Esophagus muscularis mucosa (tissue), 4 donors: ENCODE results near the gene NCOR2. TPM values are rescaled to one million over a fixed set of nuclear protein-coding genes. Genes with fewer than 3 reads are reported as not detected.

ENCODE experiments used
- DNase-seq: peaks from one replicate; pipeline ENCODE4 v3.0.0-alpha.2; 2017; ENCODE audit errors: extremely low spot score
- H3K27ac ChIP-seq, 4 donors: fragments of 200-600 bp; sonication (generic); replicated peaks in 1 of 4; 1 replicate in 3 of 4; 2 replicates in 1 of 4; pipeline ENCODE4 v1.5.1; 2016 to 2019; ENCODE audit warnings: mild to moderate bottlenecking in 1 of 4
- H3K27me3 ChIP-seq, 4 donors: fragments of 200-600 bp; sonication (generic); one replicate each; pipeline versions ENCODE4 v1.5.1 to v1.6.0; 2016 to 2019
- H3K36me3 ChIP-seq, 4 donors: fragments of 200-600 bp; sonication (generic); one replicate each; pipeline ENCODE4 v1.5.1; 2016 to 2019
- H3K4me1 ChIP-seq, 4 donors: fragments of 200-600 bp; sonication (generic); one replicate each; pipeline ENCODE4 v1.5.1; 2016 to 2019
- H3K4me3 ChIP-seq, 4 donors: fragments of 200-600 bp; sonication (generic); 1 replicate in 2 of 4; 2 replicates in 2 of 4; pipeline ENCODE4 v1.5.1; 2016 to 2019; ENCODE audit warnings: mild to moderate bottlenecking in 4 of 4, moderate library complexity in 1 of 4
- H3K9me3 ChIP-seq, 4 donors: fragments of 200-600 bp; sonication (generic); 1 replicate in 3 of 4; 2 replicates in 1 of 4; pipeline ENCODE4 v1.5.1; 2016 to 2019
- EP300 ChIP-seq: sonication (generic); formaldehyde crosslinking; IDR thresholded peaks from one replicate; pipeline ENCODE4 v1.6.1; 2017; ENCODE audit warnings: antibody characterized with exemption
- POLR2A ChIP-seq: fragments of 450-650 bp; IDR thresholded peaks from one replicate; pipeline ENCODE4 v1.6.1; 2017; ENCODE audit warnings: antibody characterized with exemption, moderate library complexity, mild to moderate bottlenecking, low read depth
- POLR2AphosphoS5 ChIP-seq, 2 donors: sonication (generic); formaldehyde crosslinking; IDR thresholded peaks; one replicate each; pipeline ENCODE4 v1.6.1; 2017; ENCODE audit warnings: antibody characterized with exemption in 2 of 2
- WGBS: methylation state at CpG from one replicate; pipeline ENCODE4 v1.1.5; 2018; 5-methylcytosine and 5-hydroxymethylcytosine counted together
- intact Hi-C: fragments of 100-400 bp; cut with DNase I; formaldehyde crosslinking; loops from one replicate; pipeline ENCODE4 v1.15.1; 2023
- total RNA-seq, 4 donors: library from RNA; depleted of rRNA; stranded (reverse); fragments of >200 nt; gene quantifications; one replicate each; pipeline versions ENCODE4 v1.1.0 to v1.2.1, GENCODE V29; 2016
- TF ChIP-seq, protein P1 (sequence below), 3 experiments: fragments of 200-600 bp in 2 of 3; fragments of 450-650 bp in 1 of 3; sonication (generic) in 2 of 3; IDR thresholded peaks; one replicate each; pipeline ENCODE4 v1.5.1; 2017 to 2019; ENCODE audit warnings: antibody characterized with exemption in 3 of 3, mild to moderate bottlenecking in 2 of 3, moderate library complexity in 1 of 3

The NCOR2 gene
- total RNA-seq, 4 donors from 2014 or later, result 107 to 188 (median 131) TPM

DNA sequence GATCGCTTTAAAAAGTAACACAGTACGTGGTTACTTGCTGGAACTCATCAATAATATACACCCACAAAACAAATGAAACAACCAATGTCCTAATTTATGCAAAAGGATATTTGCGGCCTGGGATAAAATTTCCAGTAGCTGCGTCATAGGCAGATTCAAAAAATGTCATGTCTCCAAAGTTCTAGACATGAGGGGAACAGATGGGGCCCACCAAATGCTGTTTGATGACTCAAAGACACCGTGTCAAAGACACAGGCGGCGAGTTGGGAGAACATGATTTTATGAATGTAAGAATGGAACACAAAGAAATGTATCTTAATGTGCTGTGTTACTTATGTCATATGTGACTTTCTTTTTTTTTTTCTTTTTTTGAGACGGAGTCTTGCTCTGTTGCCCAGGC is 34.3 kb upstream of the NCOR2 start:
- Histone ChIP-seq H3K27ac (no peak overlapping the region), H3K4me1 (no peaks in the 10 kb centered on the region), H3K36me3 (no peaks in the 10 kb centered on the region), H3K4me3 (no peak overlapping the region), H3K27me3 (no peaks in the 10 kb centered on the region), H3K9me3 (peaks cover 0 to 7% (median 0%) of the 10 kb centered on the region in 4 donors)
- TF ChIP-seq EP300, result no peak
- TF ChIP-seq, protein P1, sequence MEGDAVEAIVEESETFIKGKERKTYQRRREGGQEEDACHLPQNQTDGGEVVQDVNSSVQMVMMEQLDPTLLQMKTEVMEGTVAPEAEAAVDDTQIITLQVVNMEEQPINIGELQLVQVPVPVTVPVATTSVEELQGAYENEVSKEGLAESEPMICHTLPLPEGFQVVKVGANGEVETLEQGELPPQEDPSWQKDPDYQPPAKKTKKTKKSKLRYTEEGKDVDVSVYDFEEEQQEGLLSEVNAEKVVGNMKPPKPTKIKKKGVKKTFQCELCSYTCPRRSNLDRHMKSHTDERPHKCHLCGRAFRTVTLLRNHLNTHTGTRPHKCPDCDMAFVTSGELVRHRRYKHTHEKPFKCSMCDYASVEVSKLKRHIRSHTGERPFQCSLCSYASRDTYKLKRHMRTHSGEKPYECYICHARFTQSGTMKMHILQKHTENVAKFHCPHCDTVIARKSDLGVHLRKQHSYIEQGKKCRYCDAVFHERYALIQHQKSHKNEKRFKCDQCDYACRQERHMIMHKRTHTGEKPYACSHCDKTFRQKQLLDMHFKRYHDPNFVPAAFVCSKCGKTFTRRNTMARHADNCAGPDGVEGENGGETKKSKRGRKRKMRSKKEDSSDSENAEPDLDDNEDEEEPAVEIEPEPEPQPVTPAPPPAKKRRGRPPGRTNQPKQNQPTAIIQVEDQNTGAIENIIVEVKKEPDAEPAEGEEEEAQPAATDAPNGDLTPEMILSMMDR (IDR thresholded peaks at IDR 0.05), result no peak
- no peak for TF ChIP-seq POLR2A
- no peak for TF ChIP-seq POLR2AphosphoS5 (IDR thresholded peaks at IDR 0.05)
- WGBS, result 90% methylated on average over 8 of the region's 8 CpGs
- no peak for DNase-seq
- intact Hi-C loops, result no loop called here

DNA sequence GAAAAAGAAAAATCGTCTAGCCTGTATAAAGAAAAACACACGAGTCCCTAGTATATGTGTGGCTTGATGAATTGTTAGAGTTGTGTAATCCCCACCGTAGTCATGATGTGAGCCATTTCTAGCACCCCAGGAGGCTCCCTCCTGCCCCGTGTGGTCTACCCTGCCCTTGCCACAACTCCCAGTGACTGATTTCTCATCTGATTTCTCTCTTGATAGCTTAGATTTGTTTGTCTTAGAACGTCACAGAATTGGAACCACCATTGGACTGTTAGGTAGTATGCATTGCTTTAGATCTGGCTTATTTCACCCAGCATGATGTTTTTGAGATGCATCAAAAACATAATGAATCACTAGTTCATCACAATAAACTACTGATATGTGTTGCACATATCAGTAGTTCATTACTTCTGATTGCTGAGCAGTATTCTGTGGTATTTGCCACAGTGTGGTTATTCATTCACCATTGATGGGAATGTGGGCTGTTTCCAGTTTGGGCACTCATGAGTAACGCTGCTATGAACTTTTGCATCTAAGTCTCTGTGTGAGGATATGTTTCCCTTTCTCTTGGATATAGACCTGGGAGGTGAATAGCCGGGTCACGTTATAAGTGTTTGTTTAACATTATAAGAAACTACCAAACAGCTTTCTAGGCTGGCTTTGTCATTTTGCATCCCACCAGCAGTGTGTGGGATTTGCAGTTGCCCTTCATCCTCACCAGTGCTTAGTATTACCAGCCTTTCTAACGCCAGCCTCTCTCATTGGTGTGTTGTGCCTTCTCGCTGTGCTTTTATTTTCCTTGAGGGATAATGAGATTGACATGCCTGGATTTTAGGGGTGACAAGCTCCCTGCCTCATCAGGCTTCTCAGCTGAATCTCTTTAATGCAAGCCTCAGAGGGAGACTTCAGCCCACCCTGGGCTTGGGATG is 31.9 kb upstream of the NCOR2 start:
- 80% methylated on average over 10 of the region's 10 CpGs for WGBS
- Histone ChIP-seq H3K27me3 (no peaks in the 10 kb centered on the region), H3K4me3 (no peak overlapping the region), H3K27ac (no peak overlapping the region), H3K36me3 (no peaks in the 10 kb centered on the region), H3K9me3 (no peaks in the 10 kb centered on the region), H3K4me1 (no peaks in the 10 kb centered on the region)
- DNase-seq, result no peak
- TF ChIP-seq POLR2AphosphoS5 (IDR thresholded peaks at IDR 0.05), result no peak
- TF ChIP-seq EP300, result no peak
- no peak for TF ChIP-seq POLR2A
- TF ChIP-seq, protein P1 (IDR thresholded peaks at IDR 0.05), result no peak
- intact Hi-C loops, result no loop called here

DNA sequence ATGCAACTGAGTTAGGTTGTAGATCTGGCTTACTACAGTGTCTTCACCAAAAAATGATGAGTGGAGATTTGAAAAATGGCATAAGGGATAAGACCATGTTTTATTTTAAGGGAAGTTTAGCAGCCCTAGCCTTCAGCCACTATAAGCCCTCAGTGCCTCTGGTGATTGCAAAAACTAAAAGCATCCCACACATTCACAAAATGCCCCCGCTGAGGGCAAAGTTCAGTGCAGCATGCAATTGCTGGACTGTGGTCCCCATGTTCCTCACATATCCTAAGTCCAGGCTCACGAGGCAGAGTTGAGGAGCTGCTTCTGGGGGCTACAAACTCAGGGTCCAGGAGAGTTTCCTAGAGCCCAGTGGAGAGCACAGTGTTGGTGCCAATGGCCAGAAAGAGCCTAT is 29.6 kb upstream of the NCOR2 start:
- Histone ChIP-seq H3K27me3 (no peaks in the 10 kb centered on the region), H3K4me3 (no peak overlapping the region), H3K9me3 (no peaks in the 10 kb centered on the region), H3K27ac (no peak overlapping the region), H3K4me1 (no peaks in the 10 kb centered on the region), H3K36me3 (no peaks in the 10 kb centered on the region)
- 82% methylated on average over 2 of the region's 2 CpGs for WGBS
- DNase-seq, result no peak
- intact Hi-C loops, result no loop called here
- TF ChIP-seq POLR2AphosphoS5 (IDR thresholded peaks at IDR 0.05), result no peak
- no peak for TF ChIP-seq EP300
- TF ChIP-seq, protein P1 (IDR thresholded peaks at IDR 0.05), result no peak
- TF ChIP-seq POLR2A, result no peak

DNA sequence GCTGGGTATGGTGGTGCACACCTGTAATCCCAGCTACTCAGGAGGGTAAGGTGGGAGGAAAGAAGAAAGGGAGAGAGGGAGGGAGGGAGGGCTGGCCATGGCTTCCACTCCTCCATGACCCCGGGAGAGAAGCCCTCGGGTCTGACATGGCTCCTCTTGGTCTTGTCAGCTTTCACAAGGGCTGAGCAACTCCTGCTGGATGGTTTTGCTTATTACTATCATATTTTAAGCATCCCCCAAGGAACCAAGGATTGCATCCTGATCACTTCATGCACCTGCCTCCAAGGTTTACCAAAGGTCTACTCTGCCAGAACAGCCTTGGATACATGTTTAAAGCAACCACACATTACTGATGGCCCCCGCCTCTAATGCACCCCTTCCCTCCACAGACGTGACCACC is 28.0 kb upstream of the NCOR2 start:
- no peaks in the 10 kb centered on the region for H3K36me3 ChIP-seq
- 86% methylated on average over 4 of the region's 4 CpGs for WGBS
- intact Hi-C loops, result no loop called here

More for the DNA sequence above, 28.0 kb upstream of the NCOR2 start:
- no peak for TF ChIP-seq POLR2AphosphoS5 (IDR thresholded peaks at IDR 0.05)
- TF ChIP-seq POLR2A, result no peak
- no peak for TF ChIP-seq EP300
- TF ChIP-seq, protein P1 (IDR thresholded peaks at IDR 0.05), result no peak
- H3K4me3 ChIP-seq, result no peak overlapping the region
- no peak overlapping the region for H3K27ac ChIP-seq
- H3K9me3 ChIP-seq, result no peaks in the 10 kb centered on the region
- no peak for DNase-seq
- peaks cover 0 to 5% (median 0%) of the 10 kb centered on the region in 4 donors for H3K4me1 ChIP-seq
- H3K27me3 ChIP-seq, result no peaks in the 10 kb centered on the region
